ENCODE results near the gene PROC. TPM values are rescaled to one million over a fixed set of nuclear protein-coding genes. Genes with fewer than 3 reads are reported as not detected.
A peak's percentile ranks its signal among the peaks of the same experiment; 100 is the strongest.

The PROC gene
- total and polyA plus RNA-seq, 2 of the 8 experiments (the other 6 are each of a cell fraction or from before 2014, with no cell fraction given), result 1.5 to 1.6 TPM

DNA sequence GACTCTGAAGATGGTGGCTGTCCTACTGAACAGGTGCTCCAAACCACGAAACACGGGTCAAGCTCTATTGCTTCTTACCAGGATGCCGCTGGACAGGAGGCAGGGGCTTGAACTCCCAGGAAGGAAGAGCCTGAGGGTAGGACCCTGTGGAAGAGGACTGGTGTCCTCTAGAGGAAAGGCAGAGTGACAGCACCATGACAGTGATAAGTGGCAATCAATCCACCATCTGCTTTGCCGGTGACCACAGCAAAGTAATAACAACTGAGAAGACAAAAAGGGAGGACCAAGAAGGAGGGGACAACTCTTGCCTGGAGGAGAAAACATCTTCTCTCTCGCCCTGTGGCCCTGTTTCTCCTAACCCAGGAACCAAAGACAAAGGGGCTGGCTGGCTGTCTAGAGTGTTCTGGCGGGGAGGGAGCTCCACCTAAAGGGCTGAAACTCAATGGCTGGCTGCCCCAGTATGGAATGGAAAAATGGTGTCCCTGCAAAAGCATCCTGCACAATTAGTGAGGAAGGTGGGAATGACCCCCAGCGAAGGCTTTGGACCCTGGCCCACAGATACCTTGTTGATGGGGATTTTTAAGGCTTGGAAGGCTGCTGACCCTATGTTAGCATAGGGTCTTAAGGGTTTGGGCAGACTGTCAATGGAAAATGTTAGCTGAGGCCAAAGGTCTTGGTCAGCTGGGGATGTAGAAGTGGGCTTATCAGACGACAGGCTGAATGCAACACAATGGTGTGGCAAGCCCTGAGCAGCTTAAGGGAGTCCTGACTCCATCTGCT lies 35.4 kb downstream of the PROC start:
- DNase-seq (ENCODE audit: low read depth in 1 of 2, low spot score in 2 of 2) (peak in 1 of 2 experiments; percentile 51), FAIRE-seq (no peak)
- Histone ChIP-seq H3K14ac (ENCODE audit: insufficient read length) (no peak overlapping the region), H3K9me3 (ENCODE audit: insufficient read depth in 2 of 2, low read depth in 1 of 2, low read length in 1 of 2) (no peaks in the 10 kb centered on the region), H3K79me2 (ENCODE audit: control insufficient read depth in 1 of 2, insufficient read depth in 2 of 2, low read length in 2 of 2) (no peaks in the 10 kb centered on the region), H2BK12ac (ENCODE audit: low read depth, low read length) (peak overlapping the region; percentile 93; the same call in 1 of the 2 replicates), H3K27ac (ENCODE audit: low read depth, low read length) (no peak overlapping the region), H4K20me1 (replicated peaks in 1 of 2; ENCODE audit: control insufficient read depth in 1 of 2, insufficient read depth in 2 of 2, low read length in 2 of 2) (no peaks in the 10 kb centered on the region), H3K79me1 (ENCODE audit: low read depth, low read length) (no peaks in the 10 kb centered on the region; the same call in 1 of the 2 replicates), H2AK5ac (ENCODE audit: low read depth, low read length) (no peak overlapping the region; the same call in 1 of the 2 replicates), H3K23ac (ENCODE audit: insufficient read length) (no peak overlapping the region), H3K36me3 (ENCODE audit: control insufficient read depth in 2 of 4, insufficient read depth in 4 of 4, low read length in 3 of 4) (no peaks in the 10 kb centered on the region), H3K4me1 (replicated peaks in 1 of 4; ENCODE audit: control insufficient read depth in 3 of 4, insufficient read depth in 4 of 4, low read length in 3 of 4) (peaks cover 11 to 16% (median 14%) of the 10 kb centered on the region in 4 experiments), H2BK20ac (ENCODE audit: low read length) (0 out of 2 replicates have a peak overlapping the region, but pooled peaks have one; percentile 61), H2BK5ac (ENCODE audit: low read depth, low read length) (peak overlapping the region; percentile 32; the same call in 1 of the 2 replicates), H4K8ac (ENCODE audit: extremely low read depth, insufficient read depth, low read length) (no peak overlapping the region), H3K27me3 (replicated peaks in 1 of 4; ENCODE audit: control insufficient read depth in 3 of 4, extremely low read depth in 1 of 4, insufficient read depth in 3 of 4, low read length in 3 of 4) (no peaks in the 10 kb centered on the region), H3K9ac (replicated peaks in 1 of 4; ENCODE audit: extremely low read depth in 1 of 4, low read depth in 3 of 4, low read length in 3 of 4) (no peak overlapping the region), H2AFZ (ENCODE audit: low read length) (no peak overlapping the region), H3K23me2 (ENCODE audit: low read depth, low read length) (peaks cover 2% of the 10 kb centered on the region; the same call in 1 of the 2 replicates), H3K18ac (ENCODE audit: extremely low read depth, low read length) (peak overlapping the region; percentile 1; the same call in 1 of the 2 replicates), H4K5ac (ENCODE audit: insufficient read length, low read depth, low read length) (no peak overlapping the region), H3K4ac (replicated peaks; ENCODE audit: insufficient read length, low read depth, low read length) (no peak overlapping the region), H3K4me2 (ENCODE audit: insufficient read depth in 1 of 2, low read depth in 2 of 2, low read length in 2 of 2) (no peak overlapping the region), H4K91ac (replicated peaks; ENCODE audit: insufficient read length, low read length) (no peak overlapping the region), H2BK15ac (ENCODE audit: low read length) (peak overlapping the region; percentile 92; the same call in 1 of the 2 replicates), H2BK120ac (replicated peaks; ENCODE audit: low read depth, low read length) (no peak overlapping the region), H3K56ac (replicated peaks; ENCODE audit: insufficient read length, low read depth, low read length) (no peak overlapping the region), H3K4me3 (ENCODE audit: extremely low read depth in 1 of 4, insufficient read depth in 2 of 4, low read depth in 3 of 4, low read length in 4 of 4) (no peak overlapping the region)
- 86% methylated on average over 8 of the region's 8 CpGs; no CpG with 5 or more reads in 1 of the 2 experiments for WGBS, 2 experiments (ENCODE audit: extremely low coverage in 1 of 2, insufficient coverage in 1 of 2, insufficient read length in 1 of 2, insufficient replicate concordance in 2 of 2, low coverage in 1 of 2, low lambda C conversion rate in 2 of 2, missing lambda C conversion rate in 1 of 2)
- peak; percentile 61 to 66 (median 62) for TF ChIP-seq CTCF (IDR thresholded peaks at IDR 0.05; ENCODE audit: control extremely low read depth in 1 of 3, insufficient read depth in 1 of 3, low read depth in 1 of 3, low read length in 3 of 3)
- peak; percentile 79 to 81 for TF ChIP-seq RAD21 (IDR thresholded peaks at IDR 0.05 in 1 of 2, conservative IDR thresholded peaks at IDR 0.05 in 1 of 2; ENCODE audit: low read depth in 2 of 2, low read length in 2 of 2)
- no peak for TF ChIP-seq GTF2F1 (IDR thresholded peaks at IDR 0.05; ENCODE audit: borderline replicate concordance, low read depth, low read length)
- TF ChIP-seq KDM4A (IDR thresholded peaks at IDR 0.05; ENCODE audit: low read depth, low read length, severe bottlenecking), result no peak
- ChIA-PET POLR2A (ENCODE audit: partially characterized antibody) (interaction anchor here (0.7 to 1.3 kb wide), 2 partner anchors 27 to 160 kb away, joined by 3 read pairs; partner anchors contain the start of gene ERCC3), CTCF (ENCODE audit: partially characterized antibody) (interaction anchor here (0.6 to 6.2 kb wide), 45 partner anchors 8 to 383 kb away, joined by 3 to 60 read pairs (median 5); partner anchors contain the start of gene ERCC3)
